HG02798 (cell line): ENCODE results near the gene GPR157.
"Not testable (repeated sequence)": the region's sequence is repeated elsewhere in the genome, so short reads cannot be mapped to it uniquely, and the experiment has no call there.

Experiments used
- ATAC-seq: cut with Tn5 transposase; IDR thresholded peaks from one replicate; pipeline ENCODE4 v1.9.1; 2021; ENCODE audit warnings: mild to moderate bottlenecking; ENCODE audit not compliant: unreplicated experiment, poor library complexity

The GPR157 gene

GRCh38 chr1:9149837-9150581 lies 21.1 kb upstream of the GPR157 start:
- ATAC-seq: no peak

DNA sequence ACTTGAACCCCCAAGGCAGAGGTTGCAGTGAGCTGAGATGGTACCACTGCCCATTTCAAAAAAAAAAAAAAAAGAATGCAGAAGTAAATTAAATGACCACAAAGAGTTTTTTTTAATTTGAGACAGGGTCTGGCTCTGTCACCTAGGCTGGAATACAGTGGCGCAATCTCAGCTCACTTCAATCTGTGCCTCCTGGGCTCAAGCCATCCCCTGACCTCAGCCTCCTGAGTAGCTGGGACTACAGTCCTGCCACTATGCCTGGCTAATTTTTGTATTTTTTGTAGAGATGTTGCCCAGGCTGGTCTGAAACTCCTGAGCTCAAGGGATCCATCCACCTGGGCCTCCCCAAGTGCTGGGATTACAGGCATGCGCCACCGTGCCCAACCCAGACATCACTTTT lies 20.2 kb upstream of the GPR157 start:
- no peak for ATAC-seq

DNA sequence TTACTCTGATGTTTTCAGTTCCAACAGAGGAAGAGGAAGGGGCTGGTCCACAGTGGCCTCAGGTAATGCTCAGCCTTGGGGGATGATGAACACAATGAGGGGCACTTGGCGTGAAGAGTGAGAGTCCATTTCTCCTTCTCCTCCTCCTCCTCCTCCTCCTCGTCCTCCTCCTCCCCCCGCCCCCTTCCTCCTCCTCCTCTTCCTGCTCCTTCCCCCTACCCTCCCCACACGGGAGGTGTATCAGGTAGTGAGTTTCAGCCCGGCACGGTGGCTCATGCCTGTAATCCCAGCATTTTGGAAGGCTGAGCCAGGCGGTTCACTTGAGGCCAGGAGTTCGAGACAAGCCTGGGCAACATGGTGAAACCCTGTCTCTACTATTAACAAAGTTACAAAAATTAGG lies 17.3 kb upstream of the GPR157 start:
- ATAC-seq: no peak

DNA sequence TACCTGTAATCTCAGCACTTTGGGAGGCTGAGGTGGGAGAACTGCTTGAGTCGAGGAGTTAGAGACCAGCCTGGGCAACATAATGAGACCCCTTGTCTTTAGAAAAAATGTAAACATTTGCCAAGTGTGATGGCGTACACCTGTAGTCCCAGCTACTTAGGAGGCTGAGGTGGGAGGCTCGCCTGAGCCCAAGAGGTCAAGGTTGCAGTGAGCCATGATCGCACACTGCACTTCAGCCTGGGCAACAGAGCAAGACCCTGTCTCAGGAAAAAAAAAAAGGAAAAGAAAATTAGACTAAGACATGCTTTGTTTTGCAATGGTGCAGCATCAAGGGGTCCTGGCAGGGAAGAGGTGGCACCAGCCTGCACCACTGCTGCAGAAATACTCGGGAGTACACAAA lies 16.8 kb upstream of the GPR157 start:
- ATAC-seq: no peak

DNA sequence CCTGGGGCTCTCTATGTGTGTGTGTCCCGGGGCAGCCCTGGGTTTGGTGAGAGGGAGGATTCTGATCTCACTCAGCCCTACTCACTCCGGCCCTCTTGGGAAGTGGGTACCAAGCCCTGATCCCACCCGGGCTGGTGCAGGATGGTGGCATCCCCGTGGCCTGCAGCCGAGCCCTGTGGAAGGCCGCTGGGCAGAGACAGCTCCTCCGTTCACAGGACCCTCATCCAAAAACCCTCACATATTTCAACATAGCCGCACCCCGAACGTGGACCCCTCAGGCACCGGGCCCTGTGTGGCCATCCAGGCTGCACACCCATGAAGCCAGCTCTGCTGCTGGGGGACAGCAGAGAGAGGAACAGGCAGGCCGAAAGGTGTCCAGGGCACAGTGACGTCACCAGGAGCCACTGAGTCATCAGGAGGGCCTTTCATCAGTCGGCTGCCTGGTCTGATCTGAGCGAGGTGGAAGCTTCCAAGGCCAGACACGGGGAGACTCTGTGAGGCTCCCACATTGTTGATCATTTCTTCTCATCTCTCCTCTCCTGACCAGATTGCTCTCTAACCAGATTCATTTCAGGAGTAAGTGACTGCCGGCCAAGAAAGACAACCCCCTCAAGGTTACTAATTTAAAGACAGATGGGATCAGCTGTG lies 16.2 kb upstream of the GPR157 start:
- peak; percentile 60 for ATAC-seq

DNA sequence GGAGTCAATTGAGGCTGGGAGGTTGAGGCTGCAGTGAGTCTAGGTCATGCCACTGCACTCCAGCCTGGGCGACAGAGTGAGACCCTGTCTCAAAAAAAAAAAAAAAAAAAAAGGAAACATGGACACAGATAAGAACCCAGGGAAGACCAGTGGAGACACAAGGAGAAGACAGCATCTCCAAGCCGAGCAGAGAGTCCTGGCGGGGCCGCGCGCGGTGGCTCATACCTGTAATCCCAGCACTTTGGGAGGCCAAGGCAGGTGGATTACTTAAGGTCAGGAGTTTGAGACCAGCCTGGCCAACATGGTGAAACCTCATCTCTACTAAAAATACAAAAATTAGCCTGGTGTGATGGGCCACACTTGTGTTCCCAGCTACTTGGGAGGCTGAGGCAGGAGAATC lies 15.6 kb upstream of the GPR157 start:
- ATAC-seq: not testable (repeated sequence)

GRCh38 chr1:9143250-9143649 lies 14.3 kb upstream of the GPR157 start:
- no peak for ATAC-seq

GRCh38 chr1:9139930-9140329 lies 11.0 kb upstream of the GPR157 start:
- no peak for ATAC-seq

DNA sequence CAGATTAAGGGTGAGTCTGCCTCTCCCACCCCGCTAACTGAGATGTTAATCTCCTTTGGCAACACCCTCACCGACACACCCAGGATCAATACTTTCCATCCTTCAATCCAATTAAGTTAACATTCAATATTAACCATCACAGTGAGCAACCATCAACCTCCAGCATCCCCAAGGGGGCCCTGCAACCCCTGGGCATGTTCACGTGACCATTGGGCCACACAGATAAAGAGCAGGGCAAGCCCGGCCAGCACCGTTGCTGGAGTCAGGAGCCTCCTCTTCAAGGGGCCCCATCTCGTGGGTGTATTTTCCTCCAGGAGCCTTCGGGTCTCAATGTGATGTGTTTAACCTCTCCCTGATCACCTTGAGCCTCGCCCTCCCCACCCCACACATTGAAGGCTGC lies 8.0 kb upstream of the GPR157 start:
- ATAC-seq: no peak

GRCh38 chr1:9135073-9135836 lies 6.4 kb upstream of the GPR157 start:
- ATAC-seq: no peak

DNA sequence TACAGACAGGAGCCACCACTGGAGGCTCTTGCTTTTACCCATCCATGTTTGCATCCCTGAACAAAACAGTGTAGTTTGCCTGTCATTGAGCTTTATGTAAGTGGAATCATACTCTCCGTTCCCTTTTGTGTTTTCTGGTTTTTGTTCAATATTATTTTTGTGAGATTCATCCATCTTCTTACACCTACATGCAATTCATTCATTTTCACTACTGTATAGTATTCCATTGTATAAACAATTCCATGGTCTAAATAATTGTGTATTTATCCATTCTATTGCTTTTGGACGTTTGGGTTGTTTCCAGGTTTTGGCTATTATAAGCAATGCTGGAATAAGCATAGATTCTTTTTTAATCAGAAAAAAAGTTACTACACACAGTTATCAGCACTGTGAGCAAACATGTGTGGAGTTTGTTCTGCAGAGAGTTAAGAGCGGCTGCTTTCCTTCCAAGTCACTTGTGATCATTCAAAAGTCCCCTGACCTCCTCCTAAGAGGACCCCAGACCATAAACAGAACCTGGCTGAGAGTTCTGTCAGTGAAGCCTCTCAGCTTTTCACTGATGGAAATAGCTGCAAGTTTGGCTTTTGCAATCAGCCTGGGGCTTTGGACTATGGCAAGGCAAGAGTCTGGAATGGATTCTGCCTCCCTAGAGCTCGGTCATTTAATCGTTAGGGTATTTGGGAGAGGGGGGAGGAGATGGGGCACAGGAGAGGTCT lies 5.1 kb upstream of the GPR157 start:
- ATAC-seq: no peak

DNA sequence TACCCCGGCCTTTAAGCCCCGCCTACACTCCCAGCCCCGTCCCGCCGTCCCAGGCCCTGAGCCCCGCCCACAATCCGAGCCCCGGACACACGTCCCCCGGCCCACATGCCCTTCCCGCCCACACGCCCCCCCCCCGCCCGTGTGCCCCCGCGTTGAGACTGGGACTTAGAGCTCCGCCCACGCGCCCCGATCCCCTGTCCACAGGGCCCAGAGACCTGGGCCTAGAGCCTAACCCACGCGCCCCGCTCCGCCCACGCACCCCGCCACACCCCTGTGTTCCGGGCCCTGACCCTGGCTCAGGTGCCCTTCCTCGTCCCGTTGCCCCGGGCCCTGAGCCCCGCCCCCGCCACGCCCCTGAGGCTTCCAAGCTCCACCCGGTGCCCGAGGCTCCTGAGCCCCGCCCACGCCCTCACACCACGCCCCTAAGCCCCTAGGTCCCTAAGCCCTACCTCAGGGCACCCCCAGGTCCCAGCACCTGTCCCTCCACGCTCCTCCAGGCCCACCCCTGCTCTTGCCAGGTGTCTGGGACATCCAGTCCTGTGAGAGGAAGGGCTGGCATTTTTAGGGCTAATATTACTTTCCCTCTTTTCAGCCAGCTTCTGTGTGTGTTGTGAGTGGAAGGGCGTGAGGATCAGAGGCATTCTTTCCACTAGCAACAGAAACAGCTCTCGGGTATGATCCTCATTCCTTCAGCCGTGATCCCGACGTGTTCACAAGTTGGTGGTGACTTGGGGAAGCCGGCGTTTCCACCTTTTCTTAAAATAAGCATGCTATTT lies 552 bp upstream of the GPR157 start:
- peak; percentile 78 for ATAC-seq

DNA sequence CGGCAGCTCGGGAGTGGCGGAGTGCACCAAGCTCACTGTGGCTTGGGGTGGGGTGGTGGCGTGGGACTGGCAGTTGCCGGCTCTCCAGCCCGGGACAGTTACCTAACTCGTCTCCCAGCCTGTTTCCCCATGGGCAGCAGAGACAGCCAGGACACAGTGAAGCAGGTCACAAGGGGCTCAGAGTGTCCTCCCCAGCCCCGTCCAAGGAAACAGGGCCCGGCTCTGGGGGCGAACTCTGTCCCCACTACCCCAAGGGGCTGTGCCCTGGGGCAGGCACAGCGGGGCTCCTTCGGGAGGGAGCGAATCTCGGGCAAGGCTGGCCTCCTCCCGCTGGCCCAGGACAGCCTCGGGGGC lies 759 bp downstream of the GPR157 start:
- no peak for ATAC-seq

- ATAC-seq: no peak
These were observed 1.3 kb downstream of the GPR157 start for GRCh38 chr1:9127395-9128165.

- ATAC-seq: no peak
These were observed 2.4 kb downstream of the GPR157 start for GRCh38 chr1:9126511-9126910.

- not testable (repeated sequence) for ATAC-seq
These were observed 3.1 kb downstream of the GPR157 start for GRCh38 chr1:9125847-9126246.

GRCh38 chr1:9125325-9125724 lies 3.6 kb downstream of the GPR157 start:
- no peak for ATAC-seq

- not testable (repeated sequence) for ATAC-seq
These were observed 4.5 kb downstream of the GPR157 start for GRCh38 chr1:9124389-9124788.

GRCh38 chr1:9123665-9124064 lies 5.2 kb downstream of the GPR157 start:
- ATAC-seq: not testable (repeated sequence)
